ENCODE measurements around the gene SIRT2. TPM values are rescaled to one million over a fixed set of nuclear protein-coding genes. Genes with fewer than 3 reads are reported as not detected.

SIRT2 gene
- total RNA-seq, 1 experiment from 2014 or later = 15.4 TPM

GRCh38 chr19:38870612-38871011 is 28.8 kb downstream of the SIRT2 start:
- no peak for TF ChIP-seq POLR2AphosphoS5 (IDR thresholded peaks at IDR 0.05; ENCODE audit: low read depth, low read length)
- no peak for TF ChIP-seq CEBPB (IDR thresholded peaks at IDR 0.05; ENCODE audit: low read depth)
- no peak for TF ChIP-seq CBX3 (IDR thresholded peaks at IDR 0.05; ENCODE audit: low read depth)
- TF ChIP-seq POLR2A (IDR thresholded peaks at IDR 0.05; ENCODE audit: borderline replicate concordance, extremely low read depth, insufficient read depth, insufficient read length) = no peak
- no peak for TF ChIP-seq SIN3A (IDR thresholded peaks at IDR 0.05; ENCODE audit: low read depth)
- TF ChIP-seq FOSL1 (IDR thresholded peaks at IDR 0.05; ENCODE audit: low read depth) = no peak
- no peak for TF ChIP-seq EZH2phosphoT487 (IDR thresholded peaks at IDR 0.05; ENCODE audit: borderline replicate concordance)
- peaks cover 0 to 3% of the 10 kb centered on the region in 2 experiments; a peak in 1 of 4 replicates for H3K4me1 ChIP-seq (ENCODE audit: control insufficient read depth in 1 of 2, insufficient read depth in 2 of 2, low read length in 2 of 2)
- no peaks in the 10 kb centered on the region for H4K20me1 ChIP-seq (ENCODE audit: insufficient read depth)
- no peak overlapping the region for H2AFZ ChIP-seq (ENCODE audit: low read depth, low read length, poor library complexity, severe bottlenecking)
- DNase-seq (ENCODE audit: low read depth, low spot score) (no peak), ATAC-seq (no peak)
- H3K27ac ChIP-seq (ENCODE audit: low read depth, low read length) = no peak overlapping the region
- no peak overlapping the region for H3K4me3 ChIP-seq (replicated peaks in 1 of 2; ENCODE audit: low read depth in 1 of 2, low read length in 2 of 2)
- no peaks in the 10 kb centered on the region for H3K9me3 ChIP-seq (ENCODE audit: control insufficient read depth in 1 of 2, insufficient read depth in 1 of 2, low read depth in 1 of 2, low read length in 2 of 2)
- no peaks in the 10 kb centered on the region for H3K27me3 ChIP-seq (ENCODE audit: insufficient read depth, low read length)
- H3K36me3 ChIP-seq (ENCODE audit: control insufficient read depth in 1 of 2, insufficient read depth in 2 of 2, low read length in 2 of 2) = no peaks in the 10 kb centered on the region
- H3K9ac ChIP-seq (ENCODE audit: low read length) = no peak overlapping the region
- CTCF ChIA-PET = no interaction called here
- intact Hi-C loops (cut with micrococcal nuclease) = no loop called here
- no TSS peak for BruUV-seq (replicated peaks)
- RAD21 ChIA-PET (ENCODE audit: low non-redundant PET in 1 of 2, low total read pairs in 2 of 2, uncharacterized antibody in 2 of 2, unreplicated experiment in 2 of 2) = no interaction called here
- H3K4me2 ChIP-seq (ENCODE audit: low read length) = no peak overlapping the region
- POLR2A ChIA-PET = no interaction called here
- H3K79me2 ChIP-seq (ENCODE audit: insufficient read depth, low read length) = no peaks in the 10 kb centered on the region
- no peaks in the 10 kb centered on the region for H3K9me2 ChIP-seq (ENCODE audit: insufficient read depth)

- Histone ChIP-seq H3K4me2 (ENCODE audit: low read length) (no peak overlapping the region), H3K27me3 (ENCODE audit: insufficient read depth, low read length) (no peaks in the 10 kb centered on the region), H3K27ac (ENCODE audit: low read depth, low read length) (no peak overlapping the region), H3K9me2 (ENCODE audit: insufficient read depth) (no peaks in the 10 kb centered on the region), H3K79me2 (ENCODE audit: insufficient read depth, low read length) (no peaks in the 10 kb centered on the region), H3K36me3 (ENCODE audit: control insufficient read depth in 1 of 2, insufficient read depth in 2 of 2, low read length in 2 of 2) (no peaks in the 10 kb centered on the region), H3K9me3 (ENCODE audit: control insufficient read depth in 1 of 2, insufficient read depth in 1 of 2, low read depth in 1 of 2, low read length in 2 of 2) (no peaks in the 10 kb centered on the region), H3K4me1 (ENCODE audit: control insufficient read depth in 1 of 2, insufficient read depth in 2 of 2, low read length in 2 of 2) (peaks cover 3 to 8% of the 10 kb centered on the region in 2 experiments; a peak in 3 of 4 replicates), H3K4me3 (replicated peaks in 1 of 2; ENCODE audit: low read depth in 1 of 2, low read length in 2 of 2) (no peak overlapping the region), H3K9ac (ENCODE audit: low read length) (no peak overlapping the region), H2AFZ (ENCODE audit: low read depth, low read length, poor library complexity, severe bottlenecking) (no peak overlapping the region), H4K20me1 (ENCODE audit: insufficient read depth) (no peaks in the 10 kb centered on the region)
- no peak for ATAC-seq
- BruUV-seq (replicated peaks) = no TSS peak
- ChIA-PET RAD21 (ENCODE audit: low non-redundant PET in 1 of 2, low total read pairs in 2 of 2, uncharacterized antibody in 2 of 2, unreplicated experiment in 2 of 2) (no interaction called here), POLR2A (no interaction called here), CTCF (no interaction called here)
- DNase-seq (ENCODE audit: low read depth, low spot score) = no peak
- no peak for TF ChIP-seq ATF3 (IDR thresholded peaks at IDR 0.05)
- TF ChIP-seq RAD21 (IDR thresholded peaks at IDR 0.05; ENCODE audit: low read depth) = no peak
- intact Hi-C loops (cut with micrococcal nuclease) = no loop called here
These were observed 29.4 kb downstream of the SIRT2 start for GRCh38 chr19:38869836-38870607.

All from HCT116 (cell line).